ENCODE measurements around the gene ZFHX2. TPM values are rescaled to one million over a fixed set of nuclear protein-coding genes. Genes with fewer than 3 reads are reported as not detected.
A peak's percentile ranks its signal among the peaks of the same experiment; 100 is the strongest.

Gene ZFHX2
- total RNA-seq, 2 donors from 2014 or later = 12.8 to 15.4 TPM

DNA sequence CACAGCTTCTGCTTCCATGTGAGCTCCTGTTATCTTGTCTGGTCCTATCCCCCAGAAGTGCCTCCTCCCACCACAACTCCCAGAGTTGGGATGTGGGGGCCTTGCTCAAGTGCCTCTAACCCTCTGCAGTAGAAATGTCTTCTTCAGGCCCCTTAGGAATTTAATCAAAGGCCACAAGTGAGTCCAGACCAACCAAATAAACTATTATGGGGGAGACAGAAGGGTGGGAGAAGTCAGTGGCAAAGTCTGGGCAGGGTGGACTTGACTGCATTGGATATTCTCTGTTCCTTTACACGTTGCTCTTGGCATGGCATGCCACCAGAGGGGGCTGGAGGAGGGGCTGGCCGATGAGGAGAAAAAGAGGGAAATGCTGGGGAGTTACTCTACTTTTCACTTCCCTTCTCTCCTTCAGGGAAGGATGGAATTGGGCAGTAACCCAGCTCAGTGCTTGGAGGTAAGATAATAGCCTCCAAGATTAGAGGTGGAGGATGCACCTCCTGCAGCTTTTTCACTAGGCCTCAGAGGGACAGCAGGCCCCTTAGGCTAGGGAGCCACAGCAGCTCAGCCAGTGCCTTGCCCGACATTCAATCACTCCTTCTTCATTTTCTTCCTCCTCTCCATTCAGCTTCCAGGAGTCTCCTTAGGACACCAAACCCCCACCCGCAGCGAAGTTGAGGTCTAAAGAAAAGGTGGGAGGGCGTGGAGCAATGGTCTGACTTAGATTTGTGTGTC, 17.2 kb upstream of the ZFHX2 start:
- H3K27me3 Mint-ChIP-seq (ENCODE audit: insufficient read depth) = peaks cover 22% of the 10 kb centered on the region
- 39% methylated on average over 6 of the region's 6 CpGs; no CpG with 5 or more reads in 1 of the 2 experiments for WGBS, 2 experiments (ENCODE audit: insufficient coverage in 1 of 2, insufficient read length in 1 of 2)
- Histone ChIP-seq H3K4me3 (ENCODE audit: low read length) (no peak overlapping the region), H3K9ac (ENCODE audit: extremely low read depth, low read length, poor library complexity, severe bottlenecking) (no peak overlapping the region), H3K27me3 (ENCODE audit: control insufficient read depth, insufficient read depth, low read length, poor library complexity, severe bottlenecking) (no peaks in the 10 kb centered on the region), H3K27ac (ENCODE audit: low read depth, low read length) (no peak overlapping the region), H3K36me3 (ENCODE audit: control insufficient read depth, insufficient read depth, low read length) (peaks cover 23% of the 10 kb centered on the region), H3K4me1 (ENCODE audit: control insufficient read depth, insufficient read depth, low read length) (peaks cover 11% of the 10 kb centered on the region), H3K9me3 (ENCODE audit: control insufficient read depth, low read length) (no peaks in the 10 kb centered on the region)
- peak; percentile 85 for DNase-seq
- H3K27ac Mint-ChIP-seq = peak overlapping the region; percentile 36
- TF ChIP-seq, protein P1, sequence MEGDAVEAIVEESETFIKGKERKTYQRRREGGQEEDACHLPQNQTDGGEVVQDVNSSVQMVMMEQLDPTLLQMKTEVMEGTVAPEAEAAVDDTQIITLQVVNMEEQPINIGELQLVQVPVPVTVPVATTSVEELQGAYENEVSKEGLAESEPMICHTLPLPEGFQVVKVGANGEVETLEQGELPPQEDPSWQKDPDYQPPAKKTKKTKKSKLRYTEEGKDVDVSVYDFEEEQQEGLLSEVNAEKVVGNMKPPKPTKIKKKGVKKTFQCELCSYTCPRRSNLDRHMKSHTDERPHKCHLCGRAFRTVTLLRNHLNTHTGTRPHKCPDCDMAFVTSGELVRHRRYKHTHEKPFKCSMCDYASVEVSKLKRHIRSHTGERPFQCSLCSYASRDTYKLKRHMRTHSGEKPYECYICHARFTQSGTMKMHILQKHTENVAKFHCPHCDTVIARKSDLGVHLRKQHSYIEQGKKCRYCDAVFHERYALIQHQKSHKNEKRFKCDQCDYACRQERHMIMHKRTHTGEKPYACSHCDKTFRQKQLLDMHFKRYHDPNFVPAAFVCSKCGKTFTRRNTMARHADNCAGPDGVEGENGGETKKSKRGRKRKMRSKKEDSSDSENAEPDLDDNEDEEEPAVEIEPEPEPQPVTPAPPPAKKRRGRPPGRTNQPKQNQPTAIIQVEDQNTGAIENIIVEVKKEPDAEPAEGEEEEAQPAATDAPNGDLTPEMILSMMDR (conservative IDR thresholded peaks at IDR 0.05) = peak; percentile 78
- H3K36me3 Mint-ChIP-seq (ENCODE audit: low read depth) = peaks cover 22% of the 10 kb centered on the region
- peaks cover 33% of the 10 kb centered on the region for H3K4me1 Mint-ChIP-seq
- no peaks in the 10 kb centered on the region for H3K9me3 Mint-ChIP-seq
- H3K4me3 Mint-ChIP-seq = peak overlapping the region; percentile 98

- DNase-seq = no peak
- Histone ChIP-seq H3K9ac (ENCODE audit: extremely low read depth, low read length, poor library complexity, severe bottlenecking) (no peak overlapping the region), H3K27ac (ENCODE audit: low read depth, low read length) (no peak overlapping the region), H3K36me3 (ENCODE audit: control insufficient read depth, insufficient read depth, low read length) (peaks cover 30% of the 10 kb centered on the region), H3K27me3 (ENCODE audit: control insufficient read depth, insufficient read depth, low read length, poor library complexity, severe bottlenecking) (no peaks in the 10 kb centered on the region), H3K4me3 (ENCODE audit: low read length) (peak overlapping the region; percentile 91), H3K4me1 (ENCODE audit: control insufficient read depth, insufficient read depth, low read length) (peaks cover 11% of the 10 kb centered on the region), H3K9me3 (ENCODE audit: control insufficient read depth, low read length) (no peaks in the 10 kb centered on the region)
- 82% methylated on average over 2 of the region's 2 CpGs; no CpG with 5 or more reads in 1 of the 2 experiments for WGBS, 2 experiments (ENCODE audit: insufficient coverage in 1 of 2, insufficient read length in 1 of 2)
- TF ChIP-seq, protein P1 (conservative IDR thresholded peaks at IDR 0.05) = no peak
- Mint-ChIP-seq H3K27ac (peak overlapping the region; percentile 95), H3K4me3 (peak overlapping the region; percentile 98), H3K9me3 (no peaks in the 10 kb centered on the region), H3K36me3 (ENCODE audit: low read depth) (peaks cover 27% of the 10 kb centered on the region), H3K4me1 (peaks cover 33% of the 10 kb centered on the region), H3K27me3 (ENCODE audit: insufficient read depth) (peaks cover 15% of the 10 kb centered on the region)
Measured at GRCh38 chr14:23568021-23568599, 16.5 kb upstream of the ZFHX2 start.

DNA sequence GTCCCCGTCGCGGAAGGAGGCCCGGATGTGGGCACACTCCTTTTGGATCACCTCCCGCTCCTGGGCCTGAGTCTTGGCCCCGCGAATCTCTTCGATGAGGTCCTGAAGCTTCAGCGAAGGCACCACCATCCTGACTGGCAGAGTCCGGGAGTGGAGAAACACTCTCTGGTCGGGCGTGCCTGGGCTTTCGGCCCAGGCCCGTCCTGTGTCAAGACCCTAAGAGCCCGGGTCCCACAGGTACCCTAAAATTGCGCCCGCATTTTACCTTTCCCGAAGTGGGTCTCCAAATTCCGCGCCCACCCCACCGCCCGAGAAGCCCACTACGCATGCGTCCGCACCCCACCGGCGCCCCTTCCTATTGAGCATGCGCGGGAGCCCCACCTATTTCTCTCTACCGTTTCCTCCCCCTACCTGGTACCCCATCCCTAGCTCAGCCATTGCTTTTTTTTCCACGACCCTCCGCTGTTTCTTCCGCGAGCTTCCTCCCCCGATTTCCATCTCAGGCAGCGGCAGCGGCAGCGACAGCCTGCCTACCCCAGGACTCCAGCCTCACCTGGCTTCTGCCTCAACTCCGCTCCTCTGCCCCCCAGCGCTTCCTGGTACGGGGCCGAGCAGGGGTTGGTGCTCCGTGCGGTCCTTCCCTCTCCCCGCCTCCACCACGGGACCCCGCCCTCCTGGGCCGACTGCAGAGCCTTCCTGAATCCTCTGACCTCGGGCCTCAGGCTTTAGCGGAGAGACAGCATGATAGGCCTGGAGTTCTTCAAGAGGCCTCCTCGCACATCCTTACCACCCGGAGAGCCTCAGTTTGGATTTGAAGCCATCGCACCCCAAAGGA, 15.8 kb upstream of the ZFHX2 start, which contains the start of gene AP1G2:
AP1G2 (minus strand) TSS at position 606 of the 835 bp plus-strand sequence; CDS start at position 129, 477 bp downstream.
- Mint-ChIP-seq H3K27ac (peak within 1 kb of the TSS; percentile 95), H3K4me3 (peak within 1 kb of the TSS; percentile 98), H3K9me3 (no peaks in the 10 kb centered on the region), H3K36me3 (ENCODE audit: low read depth) (peaks cover 32% of the 10 kb centered on the region), H3K27me3 (ENCODE audit: insufficient read depth) (peaks cover 8% of the 10 kb centered on the region), H3K4me1 (peaks cover 26% of the 10 kb centered on the region)
- DNase-seq = peak; percentile 96
- whole genome bisulfite sequencing, 2 experiments (ENCODE audit: insufficient coverage in 1 of 2, insufficient read length in 1 of 2) = 1 to 2% methylated on average over 36 to 53 of the region's 53 CpGs
- Histone ChIP-seq H3K9ac (ENCODE audit: extremely low read depth, low read length, poor library complexity, severe bottlenecking) (peak within 1 kb of the TSS; percentile 57), H3K4me3 (ENCODE audit: low read length) (peak within 1 kb of the TSS; percentile 91), H3K27ac (ENCODE audit: low read depth, low read length) (no peak within 1 kb of the TSS), H3K4me1 (ENCODE audit: control insufficient read depth, insufficient read depth, low read length) (peaks cover 11% of the 10 kb centered on the region), H3K36me3 (ENCODE audit: control insufficient read depth, insufficient read depth, low read length) (peaks cover 34% of the 10 kb centered on the region), H3K27me3 (ENCODE audit: control insufficient read depth, insufficient read depth, low read length, poor library complexity, severe bottlenecking) (no peaks in the 10 kb centered on the region), H3K9me3 (ENCODE audit: control insufficient read depth, low read length) (no peaks in the 10 kb centered on the region)
- TF ChIP-seq, protein P1 (conservative IDR thresholded peaks at IDR 0.05) = no peak
